Heart left ventricle (tissue), 13 donors: ENCODE data around the gene ZAP70.

Source experiments
- POLR2A ChIP-seq, 2 donors: fragments of 450-650 bp; IDR thresholded peaks; one replicate each; pipeline ENCODE4 v1.6.1; 2017; ENCODE audit warnings: antibody characterized with exemption in 2 of 2, mild to moderate bottlenecking in 2 of 2, moderate library complexity in 2 of 2
- TF ChIP-seq, protein P1 (sequence below), 12 donors: fragments of 200-600 bp; sonication (generic) in 4 of 12; IDR thresholded peaks; one replicate each; pipeline versions ENCODE4 v1.5.0 to v1.8.0; 2018 to 2022; ENCODE audit warnings: antibody characterized with exemption in 12 of 12, mild to moderate bottlenecking in 5 of 12
- donor health status: ischemic (EF 13 %, LVEDD 7.1; RV severe dilation, severe dysfunction).
- donor health status: DM: no; HTN: yes; CAD: no.
- donor health status: DM: no; HTN: no; CAD: no.
- donor health status: ischemic (EF 25% LVEDD 6.9; RV normal size, moderate dysfunction).
- donor health status: ischemic (EF 25% LVEDD 5.7; RV mildly dilated, moderate dysfunction).
- donor health status: ischemic (EF 35%, LVEDD 5.7; RV mildly dilated, moderate dysfunction).
- donor health status: nonischemic (EF 11% LVEDD 7.7; RV severe dilation, severe dysfunction).
- donor health status: DM: yes; HTN: yes; CAD: no.
- donor health status: PGD.
- donor health status: ischemic (EF 29% LVEDD 5.4; RV normal size, mild dysfunction).
- donor health status: nonischemic (EF 23%, LVEDD 6.1; RV moderate dilation, normal function).

- TF ChIP-seq, protein P1, sequence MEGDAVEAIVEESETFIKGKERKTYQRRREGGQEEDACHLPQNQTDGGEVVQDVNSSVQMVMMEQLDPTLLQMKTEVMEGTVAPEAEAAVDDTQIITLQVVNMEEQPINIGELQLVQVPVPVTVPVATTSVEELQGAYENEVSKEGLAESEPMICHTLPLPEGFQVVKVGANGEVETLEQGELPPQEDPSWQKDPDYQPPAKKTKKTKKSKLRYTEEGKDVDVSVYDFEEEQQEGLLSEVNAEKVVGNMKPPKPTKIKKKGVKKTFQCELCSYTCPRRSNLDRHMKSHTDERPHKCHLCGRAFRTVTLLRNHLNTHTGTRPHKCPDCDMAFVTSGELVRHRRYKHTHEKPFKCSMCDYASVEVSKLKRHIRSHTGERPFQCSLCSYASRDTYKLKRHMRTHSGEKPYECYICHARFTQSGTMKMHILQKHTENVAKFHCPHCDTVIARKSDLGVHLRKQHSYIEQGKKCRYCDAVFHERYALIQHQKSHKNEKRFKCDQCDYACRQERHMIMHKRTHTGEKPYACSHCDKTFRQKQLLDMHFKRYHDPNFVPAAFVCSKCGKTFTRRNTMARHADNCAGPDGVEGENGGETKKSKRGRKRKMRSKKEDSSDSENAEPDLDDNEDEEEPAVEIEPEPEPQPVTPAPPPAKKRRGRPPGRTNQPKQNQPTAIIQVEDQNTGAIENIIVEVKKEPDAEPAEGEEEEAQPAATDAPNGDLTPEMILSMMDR (IDR thresholded peaks at IDR 0.05): peak in 2 of 12 donors; percentile 2 to 14
- TF ChIP-seq POLR2A (IDR thresholded peaks at IDR 0.05): no peak
These were observed 48.8 kb upstream of the ZAP70 start for GRCh38 chr2:97664636-97664970.
